ENCODE data around the gene YIPF1.

GRCh38 chr1:53890522-53890941 is 935 bp upstream of the YIPF1 start:
- TF ChIP-seq EZH2 (IDR thresholded peaks at IDR 0.05) (no peak), CTCF (IDR thresholded peaks at IDR 0.05) (no peak), EZH2phosphoT487 (IDR thresholded peaks at IDR 0.05) (no peak)
